ENCODE measurements around the gene DTX3. TPM values are rescaled to one million over a fixed set of nuclear protein-coding genes. Genes with fewer than 3 reads are reported as not detected.

The DTX3 gene
- total RNA-seq, 1 donor from 2014 or later: 83.0 TPM

GRCh38 chr12:57590864-57591781, 13.5 kb upstream of the DTX3 start, which contains the start of gene PIP4K2C:
Gene PIP4K2C, plus strand, starts transcription at chr12:57591192. Its CDS starts 98 bp downstream, at chr12:57591290.
- Mint-ChIP-seq H3K36me3 (ENCODE audit: insufficient read depth) (peaks cover 5% of the 10 kb centered on the region), H3K4me1 (ENCODE audit: low read depth) (peaks cover 23% of the 10 kb centered on the region), H3K27ac (peak within 1 kb of the TSS; percentile 97), H3K27me3 (peaks cover 3% of the 10 kb centered on the region), H3K9me3 (ENCODE audit: low read depth) (no peaks in the 10 kb centered on the region), H3K4me3 (ENCODE audit: low read depth) (peak within 1 kb of the TSS; percentile 94)
- TF ChIP-seq CTCF (IDR thresholded peaks at IDR 0.05; ENCODE audit: unreplicated experiment): no peak
- peak; percentile 83 for DNase-seq (ENCODE audit: low spot score, unreplicated experiment)

- TF ChIP-seq CTCF (IDR thresholded peaks at IDR 0.05; ENCODE audit: unreplicated experiment): no peak
- DNase-seq (ENCODE audit: low spot score, unreplicated experiment): no peak
Observed at GRCh38 chr12:57591782-57592325, 12.8 kb upstream of the DTX3 start.

GRCh38 chr12:57592551-57593165, 12.0 kb upstream of the DTX3 start:
- Mint-ChIP-seq H3K9me3 (ENCODE audit: low read depth) (no peaks in the 10 kb centered on the region), H3K4me3 (ENCODE audit: low read depth) (peak overlapping the region; percentile 94), H3K27me3 (peaks cover 3% of the 10 kb centered on the region), H3K36me3 (ENCODE audit: insufficient read depth) (peaks cover 8% of the 10 kb centered on the region), H3K27ac (no peak overlapping the region), H3K4me1 (ENCODE audit: low read depth) (peaks cover 23% of the 10 kb centered on the region)
- TF ChIP-seq CTCF (IDR thresholded peaks at IDR 0.05; ENCODE audit: unreplicated experiment): no peak
- DNase-seq (ENCODE audit: low spot score, unreplicated experiment): no peak

More at GRCh38 chr12:57591782-57592325, 12.8 kb upstream of the DTX3 start:
- Mint-ChIP-seq H3K4me3 (ENCODE audit: low read depth) (peak overlapping the region; percentile 94), H3K27me3 (peaks cover 3% of the 10 kb centered on the region), H3K27ac (peak overlapping the region; percentile 97), H3K36me3 (ENCODE audit: insufficient read depth) (peaks cover 5% of the 10 kb centered on the region), H3K4me1 (ENCODE audit: low read depth) (peaks cover 23% of the 10 kb centered on the region), H3K9me3 (ENCODE audit: low read depth) (no peaks in the 10 kb centered on the region)

- Mint-ChIP-seq H3K4me3 (ENCODE audit: low read depth) (peak overlapping the region; percentile 94), H3K27me3 (peaks cover 3% of the 10 kb centered on the region), H3K36me3 (ENCODE audit: insufficient read depth) (peaks cover 11% of the 10 kb centered on the region), H3K27ac (no peak overlapping the region), H3K9me3 (ENCODE audit: low read depth) (no peaks in the 10 kb centered on the region), H3K4me1 (ENCODE audit: low read depth) (peaks cover 23% of the 10 kb centered on the region)
- DNase-seq (ENCODE audit: low spot score, unreplicated experiment): no peak
- no peak for TF ChIP-seq CTCF (IDR thresholded peaks at IDR 0.05; ENCODE audit: unreplicated experiment)
Observed at GRCh38 chr12:57593187-57593586, 11.4 kb upstream of the DTX3 start.

- Mint-ChIP-seq H3K4me3 (ENCODE audit: low read depth) (no peak overlapping the region), H3K27me3 (no peaks in the 10 kb centered on the region), H3K9me3 (ENCODE audit: low read depth) (no peaks in the 10 kb centered on the region), H3K36me3 (ENCODE audit: insufficient read depth) (peaks cover 30% of the 10 kb centered on the region), H3K27ac (no peak overlapping the region), H3K4me1 (ENCODE audit: low read depth) (peaks cover 10% of the 10 kb centered on the region)
- no peak for DNase-seq (ENCODE audit: low spot score, unreplicated experiment)
- no peak for TF ChIP-seq CTCF (IDR thresholded peaks at IDR 0.05; ENCODE audit: unreplicated experiment)
Observed at GRCh38 chr12:57600395-57600794, 4.2 kb upstream of the DTX3 start.
